Measurements from ENCODE around the gene ZNF587B. TPM values are rescaled to one million over a fixed set of nuclear protein-coding genes. Genes with fewer than 3 reads are reported as not detected.
"Not testable (repeated sequence)": the region's sequence is repeated elsewhere in the genome, so short reads cannot be mapped to it uniquely, and the experiment has no call there.

The ZNF587B gene
- total RNA-seq, 1 donor from 2014 or later = 38.3 TPM

DNA sequence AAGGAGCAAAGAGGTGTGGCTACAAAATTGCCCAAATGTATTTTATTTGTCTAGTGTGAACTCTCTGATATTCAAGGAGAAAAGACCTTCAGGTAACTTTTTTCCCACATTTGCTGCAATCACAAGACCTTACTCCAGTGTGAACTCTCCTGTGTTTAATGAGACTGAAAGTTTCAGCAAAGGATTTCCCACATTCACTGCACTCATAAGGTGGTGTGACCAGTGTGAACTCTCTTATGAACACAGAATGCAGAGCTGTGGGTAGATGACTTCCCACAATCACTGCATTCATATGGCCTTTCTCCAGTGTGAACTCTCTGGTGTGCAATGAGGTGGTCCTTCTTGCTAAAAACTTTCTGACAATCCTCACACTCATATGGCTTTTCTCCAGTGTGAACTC lies 42.4 kb downstream of the ZNF587B start:
- DNase-seq (ENCODE audit: low spot score) = no peak

DNA sequence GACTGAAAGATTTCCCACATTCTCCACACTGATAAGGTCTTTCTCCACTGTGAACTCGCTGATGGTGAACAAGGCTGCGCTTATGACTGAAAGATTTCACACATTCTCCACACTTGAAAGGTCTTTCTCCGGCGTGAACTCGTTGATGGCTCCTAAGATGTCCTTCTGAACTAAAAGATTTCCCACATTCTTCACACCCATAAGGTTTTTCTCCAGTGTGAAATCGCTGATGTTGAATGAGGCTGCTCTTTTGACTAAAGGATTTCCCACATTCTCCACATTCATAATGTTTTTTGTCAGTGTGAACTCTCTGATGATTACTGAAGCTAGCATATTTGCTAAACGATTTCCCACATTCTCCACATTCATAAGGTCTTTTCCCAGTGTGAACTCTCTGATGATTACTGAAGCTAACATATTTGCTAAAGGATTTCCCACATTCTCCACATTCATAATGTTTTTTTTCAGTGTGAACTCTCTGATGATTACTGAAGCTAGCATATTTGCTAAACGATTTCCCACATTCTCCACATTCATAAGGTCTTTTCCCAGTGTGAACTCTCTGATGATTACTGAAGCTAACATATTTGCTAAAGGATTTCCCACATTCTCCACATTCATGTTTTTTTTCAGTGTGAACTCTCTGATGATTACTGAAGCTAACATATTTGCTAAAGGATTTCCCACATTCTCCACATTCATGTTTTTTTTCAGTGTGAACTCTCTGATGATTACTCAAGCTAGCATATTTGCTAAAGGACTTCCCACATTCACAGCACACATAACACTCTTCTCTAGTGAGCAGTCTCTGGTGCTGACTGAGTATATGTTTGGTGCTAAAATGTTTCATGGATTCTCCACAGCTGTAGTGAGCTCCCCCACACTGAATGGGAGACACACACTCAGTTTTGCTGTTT lies 44.0 kb downstream of the ZNF587B start:
- DNase-seq (ENCODE audit: low spot score) = not testable (repeated sequence)

DNA sequence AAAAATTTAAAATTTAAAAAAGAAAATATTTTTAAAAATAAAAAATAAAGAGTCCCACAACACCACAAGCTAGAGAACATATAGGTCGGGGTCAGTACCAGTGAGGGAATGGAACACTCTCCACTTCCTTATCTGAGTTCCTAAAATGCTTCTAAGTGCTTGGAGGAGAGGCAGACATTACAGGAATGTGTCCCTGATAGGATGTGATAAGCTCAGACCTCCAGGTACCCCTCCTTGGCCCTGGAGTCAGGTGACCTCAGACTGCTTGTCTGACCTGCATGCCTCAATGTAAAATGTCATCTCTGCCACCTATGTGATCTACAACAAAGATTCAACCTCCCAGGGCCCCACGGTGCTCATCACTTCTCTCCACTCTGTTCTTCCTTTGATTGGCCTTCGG lies 55.9 kb downstream of the ZNF587B start:
- no peak for DNase-seq (ENCODE audit: low spot score)

DNA sequence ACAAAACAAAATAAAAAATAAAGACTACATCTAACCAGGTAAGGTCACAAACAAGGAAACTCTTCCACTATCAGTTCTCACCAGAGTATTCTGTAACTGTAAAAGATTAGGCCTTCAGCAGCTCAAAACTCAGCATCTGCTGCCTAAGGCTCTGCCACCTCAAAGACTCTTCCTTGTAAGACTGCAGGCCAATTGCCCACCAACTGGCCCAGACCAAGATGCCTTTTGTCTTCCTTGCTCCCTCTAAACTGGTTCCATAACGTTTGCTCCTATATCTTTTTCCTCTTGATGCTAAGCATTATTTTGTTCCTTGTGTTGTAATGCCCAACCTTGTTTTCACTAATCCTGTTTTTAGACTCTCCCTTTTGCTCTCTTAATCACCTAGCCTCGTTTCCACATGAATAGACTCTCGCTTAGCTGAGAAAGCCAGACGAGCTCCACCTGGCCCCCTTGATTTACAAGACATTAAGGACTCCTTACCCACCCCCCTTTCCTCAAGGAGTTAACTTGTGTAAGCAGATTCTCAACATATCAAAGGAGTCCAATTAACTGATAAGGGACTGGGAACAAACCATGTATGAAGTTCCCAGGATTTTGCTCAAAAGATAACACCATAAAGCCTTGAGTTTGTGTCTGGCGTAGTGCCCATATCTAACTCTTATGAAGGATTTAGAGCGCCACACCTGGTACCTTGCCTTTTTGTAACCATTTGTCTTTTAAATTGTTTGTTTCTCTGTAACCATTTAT lies 57.3 kb downstream of the ZNF587B start:
- no peak for DNase-seq (ENCODE audit: low spot score)

DNA sequence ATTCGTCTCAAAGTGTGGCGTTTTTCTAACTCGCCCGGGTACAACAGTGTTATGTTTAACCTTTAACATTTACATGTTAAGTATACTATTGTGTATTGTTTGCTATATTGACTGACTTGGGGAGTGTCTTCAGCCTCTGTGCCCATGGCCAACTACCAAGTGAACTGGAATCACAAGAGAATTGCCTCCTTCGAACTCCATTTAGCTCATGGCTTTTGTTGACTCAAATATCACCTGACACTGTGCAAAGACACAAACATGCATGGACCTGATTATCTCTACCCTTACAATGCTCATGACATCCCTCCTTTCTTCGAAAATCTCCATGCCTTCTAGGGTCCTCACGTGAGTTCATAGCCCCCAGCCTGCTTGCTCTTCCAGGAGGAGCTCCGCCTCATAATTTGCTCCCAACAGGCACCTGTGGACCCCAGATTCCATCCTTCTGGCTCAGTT lies 58.0 kb downstream of the ZNF587B start:
- no peak for DNase-seq (ENCODE audit: low spot score)

DNA sequence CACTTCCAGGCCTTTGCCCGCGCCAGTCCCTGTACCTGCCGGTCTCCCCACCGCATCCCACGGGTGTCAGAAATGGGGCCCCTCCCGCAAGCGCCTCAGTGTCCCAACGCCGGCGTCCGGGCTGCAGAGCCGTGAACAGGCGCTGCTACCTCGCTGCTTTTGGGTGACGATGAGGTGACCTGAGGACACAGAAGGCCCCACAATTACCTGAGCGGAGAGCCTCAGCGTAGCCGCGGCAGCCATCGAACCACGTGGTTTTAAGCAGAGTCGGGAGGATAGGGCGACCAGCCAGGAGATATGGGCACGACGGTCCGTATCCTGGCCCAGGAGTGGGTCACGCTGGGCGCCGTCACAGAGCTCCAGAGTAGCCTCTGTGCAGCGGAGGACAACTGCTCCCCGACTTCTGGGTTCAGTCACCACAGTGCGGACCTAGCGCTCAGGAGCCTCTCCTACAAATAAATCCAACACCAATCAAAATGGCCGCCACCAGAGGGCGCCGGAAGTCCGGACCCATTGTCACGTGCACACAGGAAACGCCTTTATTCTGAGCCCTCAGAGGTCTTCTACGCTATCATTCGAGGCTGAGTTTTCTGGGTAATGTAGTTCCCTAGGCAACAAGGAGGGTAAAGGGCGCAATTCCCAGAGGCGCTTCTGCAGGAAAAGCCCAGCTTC lies 58.6 kb downstream of the ZNF587B start, which contains the start of gene ZNF814:
Gene ZNF814, minus strand, starts transcription at position 478 of the 672 bp plus-strand sequence. Its CDS starts 235 bp downstream, at position 243.
- peak; percentile 90 for DNase-seq (ENCODE audit: low spot score)

DNA sequence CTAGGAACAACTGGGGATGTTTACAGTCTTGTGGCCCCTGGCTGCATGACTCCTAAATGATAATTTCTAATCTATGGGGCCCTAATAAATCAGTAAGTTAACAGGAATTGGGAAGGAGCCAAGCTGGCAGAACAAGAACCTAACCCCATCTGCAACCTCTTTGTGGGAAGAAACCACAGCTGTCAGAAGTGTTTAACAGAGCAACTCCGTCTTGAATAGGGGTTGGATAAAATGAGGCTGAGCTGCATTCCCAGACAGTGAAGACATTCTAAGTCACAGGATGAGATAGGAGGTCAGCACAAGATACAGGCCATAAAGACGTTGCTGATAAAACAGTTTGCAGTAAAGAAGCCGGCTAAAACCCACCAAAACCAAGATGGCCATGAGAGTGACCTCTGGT lies 60.6 kb downstream of the ZNF587B start:
- not testable (repeated sequence) for DNase-seq (ENCODE audit: low spot score)

Other genes with a start within 250 kb of the ZNF587B start
- 8.1 TPM for gene ZIK1, start 246.2 kb upstream of the ZNF587B start, total RNA-seq
- gene ZNF530, start 230.4 kb upstream of the ZNF587B start, total RNA-seq = 5.3 TPM
- gene ZNF134, start 216.1 kb upstream of the ZNF587B start, total RNA-seq = 25.0 TPM
- 29.7 TPM for gene ZNF211, start 197.1 kb upstream of the ZNF587B start, total RNA-seq
- gene ZSCAN4, start 161.4 kb upstream of the ZNF587B start, total RNA-seq = 1.7 TPM
- 21.5 TPM for gene ZNF551, start 148.3 kb upstream of the ZNF587B start, total RNA-seq
- gene ZNF154, start 121.1 kb upstream of the ZNF587B start, total RNA-seq = 14.2 TPM
- gene ZNF671, start 102.7 kb upstream of the ZNF587B start, total RNA-seq = 10.9 TPM
- gene ZNF776, start 83.5 kb upstream of the ZNF587B start, total RNA-seq = 22.2 TPM
- 31.6 TPM for gene ZNF586, start 60.6 kb upstream of the ZNF587B start, total RNA-seq
- gene ZNF552, start 15.4 kb upstream of the ZNF587B start, total RNA-seq = 67.1 TPM
- gene ZNF587, start 19.6 kb downstream of the ZNF587B start, total RNA-seq = 60.2 TPM
- gene ZNF814, start 58.7 kb downstream of the ZNF587B start, total RNA-seq = 51.7 TPM
- gene ZNF417, start 86.3 kb downstream of the ZNF587B start, total RNA-seq = 27.1 TPM
- 12.1 TPM for gene ZNF418, start 105.1 kb downstream of the ZNF587B start, total RNA-seq
- gene ZNF256, start 117.4 kb downstream of the ZNF587B start, total RNA-seq = 10.6 TPM
- 2.2 TPM for gene C19orf18, start 144.2 kb downstream of the ZNF587B start, total RNA-seq
- 28.1 TPM for gene ZNF606, start 172.5 kb downstream of the ZNF587B start, total RNA-seq
- gene ZSCAN1, start 203.7 kb downstream of the ZNF587B start, total RNA-seq = 2.3 TPM
- gene ZNF135, start 229.0 kb downstream of the ZNF587B start, total RNA-seq = 14.1 TPM

Data from ureter (tissue), 1 donor.